ENCODE measurements around the gene SNED1. TPM values are rescaled to one million over a fixed set of nuclear protein-coding genes. Genes with fewer than 3 reads are reported as not detected.
A peak's percentile ranks its signal among the peaks of the same experiment; 100 is the strongest.

Gene SNED1
- total and polyA plus RNA-seq, 9 donors, result 16.7 to 69.5 (median 38.9) TPM

GRCh38 chr2:240997141-240997855, 1.1 kb upstream of the SNED1 start:
- WGBS, 3 donors, result 36 to 43% (median 36%) methylated on average over 16 of the region's 16 CpGs
- TF ChIP-seq POLR2A (IDR thresholded peaks at IDR 0.05) (no peak), EP300 (IDR thresholded peaks at IDR 0.05) (no peak)
- TF ChIP-seq, protein P1, sequence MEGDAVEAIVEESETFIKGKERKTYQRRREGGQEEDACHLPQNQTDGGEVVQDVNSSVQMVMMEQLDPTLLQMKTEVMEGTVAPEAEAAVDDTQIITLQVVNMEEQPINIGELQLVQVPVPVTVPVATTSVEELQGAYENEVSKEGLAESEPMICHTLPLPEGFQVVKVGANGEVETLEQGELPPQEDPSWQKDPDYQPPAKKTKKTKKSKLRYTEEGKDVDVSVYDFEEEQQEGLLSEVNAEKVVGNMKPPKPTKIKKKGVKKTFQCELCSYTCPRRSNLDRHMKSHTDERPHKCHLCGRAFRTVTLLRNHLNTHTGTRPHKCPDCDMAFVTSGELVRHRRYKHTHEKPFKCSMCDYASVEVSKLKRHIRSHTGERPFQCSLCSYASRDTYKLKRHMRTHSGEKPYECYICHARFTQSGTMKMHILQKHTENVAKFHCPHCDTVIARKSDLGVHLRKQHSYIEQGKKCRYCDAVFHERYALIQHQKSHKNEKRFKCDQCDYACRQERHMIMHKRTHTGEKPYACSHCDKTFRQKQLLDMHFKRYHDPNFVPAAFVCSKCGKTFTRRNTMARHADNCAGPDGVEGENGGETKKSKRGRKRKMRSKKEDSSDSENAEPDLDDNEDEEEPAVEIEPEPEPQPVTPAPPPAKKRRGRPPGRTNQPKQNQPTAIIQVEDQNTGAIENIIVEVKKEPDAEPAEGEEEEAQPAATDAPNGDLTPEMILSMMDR (IDR thresholded peaks at IDR 0.05), result no peak
- Histone ChIP-seq H3K27ac (peak overlapping the region; percentile 66 to 71), H3K4me3 (peak overlapping the region; percentile 53), H3K4me1 (ENCODE audit: insufficient read depth) (peaks cover 50% of the 10 kb centered on the region), H3K36me3 (no peaks in the 10 kb centered on the region), H3K27me3 (no peaks in the 10 kb centered on the region), H3K9me3 (no peaks in the 10 kb centered on the region)
- DNase-seq, result peak in 2 of 5 donors; percentile 56 to 72
- intact Hi-C loops (cut with DNase I), result loop anchor here in 3 of 4 donors (5.0 to 10.0 kb wide), 4 partner anchors 35 to 85 kb away; no protein-coding TSS in a partner anchor

GRCh38 chr2:240998706-240998994, 232 bp downstream of the SNED1 start:
- H3K27me3 ChIP-seq, result no peaks in the 10 kb centered on the region
- DNase-seq, result no peak
- intact Hi-C loops (cut with DNase I), result loop anchor here in 3 of 4 donors (5.0 to 10.0 kb wide), 4 partner anchors 36 to 86 kb away; no protein-coding TSS in a partner anchor
- no peaks in the 10 kb centered on the region for H3K36me3 ChIP-seq
- H3K4me1 ChIP-seq (ENCODE audit: insufficient read depth), result peaks cover 49% of the 10 kb centered on the region
- TF ChIP-seq, protein P1 (IDR thresholded peaks at IDR 0.05), result no peak
- no peak for TF ChIP-seq EP300 (IDR thresholded peaks at IDR 0.05)
- H3K4me3 ChIP-seq, result peak overlapping the region; percentile 53
- 0 to 1% (median 0%) methylated on average over 9 to 51 of the region's 51 CpGs for WGBS, 3 donors
- peak overlapping the region; percentile 53 for H3K27ac ChIP-seq
- H3K9me3 ChIP-seq, result no peaks in the 10 kb centered on the region

DNA sequence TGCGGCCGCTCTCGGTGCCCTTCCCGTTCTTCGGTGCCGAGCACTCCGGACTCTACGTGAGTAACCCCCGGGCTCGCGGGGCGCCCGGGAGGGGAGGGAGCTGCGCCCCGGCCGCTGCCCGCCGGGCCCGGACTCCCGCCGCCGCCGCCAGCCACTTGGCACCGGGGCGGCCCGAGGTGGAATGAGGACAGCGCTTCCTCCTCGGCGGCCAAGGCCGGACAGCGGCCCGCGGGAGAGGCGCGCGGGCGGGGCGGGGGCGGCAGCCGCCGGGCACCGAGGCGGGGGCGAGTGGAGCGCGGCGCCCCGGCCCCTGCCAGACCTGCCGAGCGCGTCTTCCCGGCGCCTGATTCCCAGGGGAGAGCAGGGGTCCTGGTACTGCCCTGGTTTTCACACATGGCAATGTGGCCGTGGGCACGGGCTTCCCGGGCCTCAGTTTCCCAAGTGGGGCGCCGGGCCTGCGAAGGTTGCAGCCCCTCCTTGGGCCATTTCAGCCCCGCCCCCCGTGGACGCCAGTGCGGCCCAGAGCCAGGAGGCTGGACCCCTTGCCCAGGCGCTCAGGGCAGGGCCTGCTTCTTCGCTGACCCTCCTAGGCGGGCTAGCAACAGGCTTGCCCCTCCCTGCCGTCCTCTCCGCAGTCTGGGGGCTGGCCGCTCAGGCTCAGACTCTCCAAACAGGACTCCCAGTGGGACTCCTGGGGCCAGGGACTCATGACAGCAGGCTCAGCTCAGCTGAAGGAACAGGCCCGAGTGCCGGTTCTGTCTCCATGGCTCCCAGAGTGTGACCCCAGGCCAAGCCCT, 775 bp downstream of the SNED1 start:
- 6 to 15% (median 10%) methylated on average over 20 to 71 of the region's 71 CpGs for WGBS, 3 donors
- peaks cover 48% of the 10 kb centered on the region for H3K4me1 ChIP-seq (ENCODE audit: insufficient read depth)
- intact Hi-C loops (cut with DNase I), result loop anchor here in 3 of 4 donors (5.0 to 10.0 kb wide), 4 partner anchors 37 to 87 kb away; no protein-coding TSS in a partner anchor

More for the DNA sequence above, 775 bp downstream of the SNED1 start:
- H3K36me3 ChIP-seq, result no peaks in the 10 kb centered on the region
- peaks cover 0 to 4% of the 10 kb centered on the region in 2 donors for H3K9me3 ChIP-seq
- peak overlapping the region; percentile 53 for H3K27ac ChIP-seq
- TF ChIP-seq POLR2A (IDR thresholded peaks at IDR 0.05) (no peak), EP300 (IDR thresholded peaks at IDR 0.05) (no peak)
- TF ChIP-seq, protein P1 (IDR thresholded peaks at IDR 0.05), result no peak
- H3K27me3 ChIP-seq, result no peaks in the 10 kb centered on the region
- peak overlapping the region; percentile 53 for H3K4me3 ChIP-seq
- DNase-seq, result peak in 3 of 5 donors; percentile 47 to 67 (median 67)
